Measurements from ENCODE around the gene ABTB2.
"Not testable (repeated sequence)": the region's sequence is repeated elsewhere in the genome, so short reads cannot be mapped to it uniquely, and the experiment has no call there.

ABTB2 gene

DNA sequence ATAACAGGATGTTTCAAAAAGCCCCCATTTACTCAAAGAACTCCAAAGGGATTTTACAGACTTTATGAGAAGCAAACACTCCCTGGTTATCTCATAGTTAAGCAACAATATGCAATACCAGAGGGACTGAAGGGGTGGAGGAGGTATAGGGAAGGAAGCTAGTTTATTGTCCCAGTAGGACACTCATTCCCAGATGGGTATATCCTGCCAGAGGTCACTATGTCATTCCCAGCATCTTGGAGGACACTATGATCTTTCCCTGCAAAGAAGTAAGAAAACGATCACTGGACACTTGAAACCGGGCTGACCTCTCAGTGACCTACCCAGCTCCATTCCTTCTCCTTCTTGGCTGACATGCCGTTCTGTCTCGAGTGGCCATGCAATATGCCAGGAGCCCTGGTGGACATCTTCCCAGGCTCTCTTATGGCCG is 137.9 kb downstream of the ABTB2 start:
- H3K4me3 ChIP-seq (ENCODE audit: low read length), result no peak overlapping the region
- TF ChIP-seq, protein P1, sequence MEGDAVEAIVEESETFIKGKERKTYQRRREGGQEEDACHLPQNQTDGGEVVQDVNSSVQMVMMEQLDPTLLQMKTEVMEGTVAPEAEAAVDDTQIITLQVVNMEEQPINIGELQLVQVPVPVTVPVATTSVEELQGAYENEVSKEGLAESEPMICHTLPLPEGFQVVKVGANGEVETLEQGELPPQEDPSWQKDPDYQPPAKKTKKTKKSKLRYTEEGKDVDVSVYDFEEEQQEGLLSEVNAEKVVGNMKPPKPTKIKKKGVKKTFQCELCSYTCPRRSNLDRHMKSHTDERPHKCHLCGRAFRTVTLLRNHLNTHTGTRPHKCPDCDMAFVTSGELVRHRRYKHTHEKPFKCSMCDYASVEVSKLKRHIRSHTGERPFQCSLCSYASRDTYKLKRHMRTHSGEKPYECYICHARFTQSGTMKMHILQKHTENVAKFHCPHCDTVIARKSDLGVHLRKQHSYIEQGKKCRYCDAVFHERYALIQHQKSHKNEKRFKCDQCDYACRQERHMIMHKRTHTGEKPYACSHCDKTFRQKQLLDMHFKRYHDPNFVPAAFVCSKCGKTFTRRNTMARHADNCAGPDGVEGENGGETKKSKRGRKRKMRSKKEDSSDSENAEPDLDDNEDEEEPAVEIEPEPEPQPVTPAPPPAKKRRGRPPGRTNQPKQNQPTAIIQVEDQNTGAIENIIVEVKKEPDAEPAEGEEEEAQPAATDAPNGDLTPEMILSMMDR (conservative IDR thresholded peaks at IDR 0.05; ENCODE audit: low read depth, low read length), result no peak
- DNase-seq (ENCODE audit: low read depth), result no peak

DNA sequence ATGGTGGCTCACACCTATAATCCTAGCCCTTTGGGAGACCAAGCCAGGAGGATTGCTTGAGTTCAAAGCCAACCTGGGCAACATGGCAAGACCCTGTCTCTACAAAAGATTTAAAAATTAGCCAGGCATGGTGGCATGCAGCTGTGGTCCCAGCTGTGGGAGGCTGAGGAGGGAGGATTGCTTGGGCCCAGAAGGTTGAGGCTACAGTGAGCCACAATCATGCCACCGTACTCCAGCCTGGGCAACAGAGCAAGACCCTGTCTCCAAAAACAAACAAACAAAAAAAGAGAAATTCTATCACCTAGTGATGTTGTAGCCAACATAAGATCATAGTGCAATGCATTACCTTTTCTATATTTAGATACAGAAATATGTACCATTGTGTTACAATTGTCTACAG is 138.5 kb downstream of the ABTB2 start:
- TF ChIP-seq, protein P1 (conservative IDR thresholded peaks at IDR 0.05; ENCODE audit: low read depth, low read length), result no peak
- no peak for DNase-seq (ENCODE audit: low read depth)
- no peak overlapping the region for H3K4me3 ChIP-seq (ENCODE audit: low read length)

DNA sequence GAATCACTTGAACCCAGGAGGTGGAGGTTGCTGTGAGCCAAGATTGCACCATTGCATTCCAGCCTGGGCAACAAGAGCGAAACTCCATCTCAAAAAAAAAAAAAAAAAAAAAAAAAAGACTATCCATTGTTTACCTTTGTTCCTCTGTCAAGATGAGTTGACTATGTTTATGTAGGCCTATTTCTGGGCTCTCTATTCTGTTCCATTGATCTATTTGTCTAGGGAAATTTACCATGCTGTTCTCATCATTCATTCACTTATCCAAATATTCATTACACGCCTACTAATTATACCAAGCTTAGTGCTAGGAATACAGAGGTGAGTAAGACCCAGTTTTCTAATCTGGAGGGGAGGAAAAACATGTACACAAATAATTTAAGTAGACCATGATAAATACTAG is 139.1 kb downstream of the ABTB2 start:
- not testable (repeated sequence) for H3K4me3 ChIP-seq (ENCODE audit: low read length); DNase-seq (ENCODE audit: low read depth)

DNA sequence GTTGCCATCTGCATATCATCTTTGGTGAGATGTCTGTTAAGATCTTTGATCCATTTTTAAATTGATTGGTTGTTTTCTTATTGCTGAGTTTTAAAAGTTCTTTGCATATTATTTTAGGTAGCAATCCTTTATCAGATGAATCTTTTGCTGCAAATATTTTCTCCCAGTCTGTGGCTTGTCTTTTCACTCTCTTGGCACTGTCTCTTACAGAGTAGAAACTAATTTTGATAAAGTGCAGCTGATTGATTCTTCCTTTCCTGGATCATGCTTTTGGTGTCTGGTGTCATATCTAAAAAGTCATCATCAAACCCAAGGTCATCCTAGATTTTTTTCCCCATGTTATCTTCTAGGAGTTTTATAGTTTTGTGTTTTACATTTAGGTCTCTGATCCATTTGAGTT is 139.7 kb downstream of the ABTB2 start:
- no peak overlapping the region for H3K4me3 ChIP-seq (ENCODE audit: low read length)
- no peak for DNase-seq (ENCODE audit: low read depth)
- TF ChIP-seq, protein P1 (conservative IDR thresholded peaks at IDR 0.05; ENCODE audit: low read depth, low read length), result no peak

DNA sequence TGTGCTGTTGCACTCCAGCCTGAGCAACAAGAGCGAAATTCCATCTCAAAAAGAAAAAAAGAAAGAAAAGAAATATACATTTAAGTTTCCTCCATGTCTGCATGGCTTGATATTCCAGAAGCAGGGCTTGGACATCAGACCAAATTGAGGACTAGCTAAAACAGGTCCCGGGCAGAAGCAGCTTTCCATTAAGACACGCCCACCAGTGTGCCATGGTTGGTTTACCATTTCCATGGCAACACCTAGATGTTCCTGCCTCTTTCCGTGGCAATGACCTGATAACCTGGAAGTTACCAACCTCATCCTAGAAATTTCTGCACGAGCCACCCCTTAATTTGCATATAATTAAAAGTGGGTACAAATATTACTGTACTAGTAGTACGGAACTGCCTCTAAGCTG is 141.1 kb downstream of the ABTB2 start:
- no peak for DNase-seq (ENCODE audit: low read depth)
- TF ChIP-seq, protein P1 (conservative IDR thresholded peaks at IDR 0.05; ENCODE audit: low read depth, low read length), result no peak
- H3K4me3 ChIP-seq (ENCODE audit: low read length), result no peak overlapping the region

- TF ChIP-seq, protein P1 (conservative IDR thresholded peaks at IDR 0.05; ENCODE audit: low read depth, low read length), result no peak
- no peak for DNase-seq (ENCODE audit: low read depth)
- no peak overlapping the region for H3K4me3 ChIP-seq (ENCODE audit: low read length)
Observed at GRCh38 chr11:34215806-34216453, 141.9 kb downstream of the ABTB2 start.

DNA sequence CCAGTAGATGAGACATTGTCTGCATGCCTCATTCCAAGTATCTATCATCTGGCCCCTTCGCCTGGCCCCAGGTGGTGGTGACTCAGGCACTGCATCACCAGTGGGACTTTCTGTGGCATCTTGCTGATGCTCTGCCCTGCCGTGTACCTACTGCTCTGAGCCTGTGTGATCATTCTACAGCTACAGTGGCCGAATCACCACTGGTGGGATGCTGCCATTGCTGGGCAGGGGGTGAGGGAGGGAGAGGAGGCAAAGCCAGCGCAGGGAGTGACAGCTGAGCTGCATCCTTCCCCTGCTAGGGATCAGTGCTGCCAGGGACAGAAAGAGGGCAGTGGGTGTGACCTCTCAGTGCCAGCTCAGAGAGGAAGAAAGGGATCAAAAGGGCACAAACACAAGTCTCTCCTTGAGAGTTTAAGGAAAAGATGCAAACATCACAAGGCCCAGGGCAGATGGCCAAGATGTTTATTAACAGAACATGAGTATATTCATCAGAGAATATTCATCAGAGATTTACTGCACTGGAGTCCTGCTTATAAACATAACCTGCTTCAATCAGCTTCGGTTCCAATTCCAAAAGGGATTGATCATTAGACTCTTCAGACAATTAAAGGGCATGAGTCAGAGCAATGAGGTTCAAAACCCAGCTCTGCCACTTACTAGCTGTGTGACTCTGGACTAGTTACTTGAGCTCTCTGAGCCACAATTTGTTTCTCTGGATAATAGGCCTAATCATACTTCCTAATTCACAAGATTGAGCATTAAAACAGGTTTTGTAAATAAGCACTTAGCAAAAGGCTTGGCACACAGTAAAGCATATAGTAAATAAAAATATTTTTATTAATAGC is 142.6 kb downstream of the ABTB2 start:
- DNase-seq (ENCODE audit: low read depth), result no peak
- no peak overlapping the region for H3K4me3 ChIP-seq (ENCODE audit: low read length)
- TF ChIP-seq, protein P1 (conservative IDR thresholded peaks at IDR 0.05; ENCODE audit: low read depth, low read length), result no peak
